Activated CD4-positive, alpha-beta memory T cell treated with anti-CD3 and anti-CD28 coated beads, Interleukin-2, amount 10 ng/mL, durations not matched to agents 7 days and 5 days (primary cell): ENCODE results near the gene SH3RF3. TPM values are rescaled to one million over a fixed set of nuclear protein-coding genes. Genes with fewer than 3 reads are reported as not detected.
A peak's percentile ranks its signal among the peaks of the same experiment; 100 is the strongest.

Experiments used
- CTCF ChIA-PET: fragments of 350-600 bp; sonication (Branson Sonifier 250); formaldehyde crosslinking; loops from one replicate; lab custom pipeline; 2021; ENCODE audit warnings: antibody characterized with exemption, inconsistent platforms; lab: Charles Lee
- POLR2A ChIA-PET: fragments of 350-600 bp; sonication (Branson Sonifier 250); formaldehyde crosslinking; loops from one replicate; lab custom pipeline; 2021; ENCODE audit warnings: antibody characterized with exemption; lab: Charles Lee
- DNase-seq: peaks from one replicate; pipeline ENCODE4 v3.0.0-alpha.2; 2020
- H3K27ac Mint-ChIP-seq: one replicate; pipeline ENCODE4 v1.8.0; 2021; ENCODE audit warnings: mild to moderate bottlenecking, mixed read lengths
- H3K27me3 Mint-ChIP-seq: one replicate; pipeline ENCODE4 v1.8.0; 2021; ENCODE audit warnings: mixed read lengths
- H3K36me3 Mint-ChIP-seq: one replicate; pipeline ENCODE4 v1.8.0; 2021; ENCODE audit warnings: low read depth, mixed read lengths
- H3K4me1 Mint-ChIP-seq: one replicate; pipeline ENCODE4 v1.8.0; 2021; ENCODE audit warnings: mixed read lengths
- H3K4me3 Mint-ChIP-seq: one replicate; pipeline ENCODE4 v1.8.0; 2021; ENCODE audit warnings: mild to moderate bottlenecking, mixed read lengths
- H3K9me3 Mint-ChIP-seq: one replicate; pipeline ENCODE4 v1.8.0; 2021; ENCODE audit warnings: mixed read lengths
- total RNA-seq, 2 experiments: library from RNA; stranded (reverse); gene quantifications; one replicate each; pipeline ENCODE4 v1.2.3, GENCODE V29; 2021

The SH3RF3 gene
- total RNA-seq, 2 experiments from 2014 or later = 0.23 to 0.45 TPM

- Mint-ChIP-seq H3K27ac (no peak overlapping the region), H3K36me3 (peaks cover 3% of the 10 kb centered on the region), H3K27me3 (peaks cover 85% of the 10 kb centered on the region), H3K9me3 (no peaks in the 10 kb centered on the region), H3K4me3 (no peak overlapping the region), H3K4me1 (peaks cover 30% of the 10 kb centered on the region)
- DNase-seq = no peak
- ChIA-PET POLR2A (no interaction called here), CTCF (no interaction called here)
Observed at GRCh38 chr2:109208951-109209335, 79.9 kb downstream of the SH3RF3 start.

- Mint-ChIP-seq H3K27ac (no peak overlapping the region), H3K27me3 (peaks cover 85% of the 10 kb centered on the region), H3K36me3 (peaks cover 3% of the 10 kb centered on the region), H3K4me1 (peaks cover 34% of the 10 kb centered on the region), H3K9me3 (no peaks in the 10 kb centered on the region), H3K4me3 (no peak overlapping the region)
- ChIA-PET CTCF (no interaction called here), POLR2A (no interaction called here)
- DNase-seq = no peak
Observed at GRCh38 chr2:109209412-109209811, 80.4 kb downstream of the SH3RF3 start.

- peaks cover 40% of the 10 kb centered on the region for H3K4me1 Mint-ChIP-seq
- H3K36me3 Mint-ChIP-seq = peaks cover 3% of the 10 kb centered on the region
Observed at GRCh38 chr2:109209941-109210340, 80.9 kb downstream of the SH3RF3 start.

GRCh38 chr2:109210431-109211200, 81.6 kb downstream of the SH3RF3 start:
- no peaks in the 10 kb centered on the region for H3K9me3 Mint-ChIP-seq
- peaks cover 3% of the 10 kb centered on the region for H3K36me3 Mint-ChIP-seq
- CTCF ChIA-PET = no interaction called here
- POLR2A ChIA-PET = no interaction called here
- H3K4me3 Mint-ChIP-seq = no peak overlapping the region
- no peak overlapping the region for H3K27ac Mint-ChIP-seq
- peaks cover 46% of the 10 kb centered on the region for H3K4me1 Mint-ChIP-seq
- H3K27me3 Mint-ChIP-seq = peaks cover 87% of the 10 kb centered on the region
- DNase-seq = no peak

More at GRCh38 chr2:109209941-109210340, 80.9 kb downstream of the SH3RF3 start:
- Mint-ChIP-seq H3K27me3 (peaks cover 84% of the 10 kb centered on the region), H3K9me3 (no peaks in the 10 kb centered on the region), H3K4me3 (no peak overlapping the region), H3K27ac (no peak overlapping the region)
- DNase-seq = peak; percentile 5
- ChIA-PET CTCF (no interaction called here), POLR2A (no interaction called here)

GRCh38 chr2:109211315-109211714, 82.3 kb downstream of the SH3RF3 start:
- no peak overlapping the region for H3K4me3 Mint-ChIP-seq
- ChIA-PET CTCF (no interaction called here), POLR2A (no interaction called here)
- H3K27ac Mint-ChIP-seq = no peak overlapping the region
- H3K4me1 Mint-ChIP-seq = peaks cover 53% of the 10 kb centered on the region
- no peaks in the 10 kb centered on the region for H3K9me3 Mint-ChIP-seq
- peaks cover 3% of the 10 kb centered on the region for H3K36me3 Mint-ChIP-seq
- DNase-seq = no peak
- peaks cover 88% of the 10 kb centered on the region for H3K27me3 Mint-ChIP-seq

- peaks cover 2% of the 10 kb centered on the region for H3K9me3 Mint-ChIP-seq
- peaks cover 70% of the 10 kb centered on the region for H3K4me1 Mint-ChIP-seq
- no peak overlapping the region for H3K4me3 Mint-ChIP-seq
- ChIA-PET POLR2A (interaction anchor here (1.3 to 2.9 kb wide), 4 partner anchors 16 to 69 kb away, joined by 3 to 15 read pairs (median 8); no protein-coding TSS in a partner anchor), CTCF (no interaction called here)
- peak overlapping the region; percentile 88 for H3K27ac Mint-ChIP-seq
- peaks cover 10% of the 10 kb centered on the region for H3K36me3 Mint-ChIP-seq
- DNase-seq = peak; percentile 18
- H3K27me3 Mint-ChIP-seq = peaks cover 83% of the 10 kb centered on the region
Observed at GRCh38 chr2:109212836-109213563, 84.0 kb downstream of the SH3RF3 start.

GRCh38 chr2:109213646-109214433, 84.8 kb downstream of the SH3RF3 start:
- peak; percentile 84 for DNase-seq
- peaks cover 78% of the 10 kb centered on the region for H3K27me3 Mint-ChIP-seq
- H3K4me1 Mint-ChIP-seq = peaks cover 79% of the 10 kb centered on the region
- peaks cover 10% of the 10 kb centered on the region for H3K36me3 Mint-ChIP-seq
- peak overlapping the region; percentile 50 for H3K4me3 Mint-ChIP-seq
- POLR2A ChIA-PET = interaction anchor here (0.7 to 2.9 kb wide), 7 partner anchors 15 to 593 kb away, joined by 3 to 15 read pairs (median 3); no protein-coding TSS in a partner anchor
- peak overlapping the region; percentile 88 for H3K27ac Mint-ChIP-seq
- CTCF ChIA-PET = interaction anchor here (0.6 kb wide), 1 partner anchor 77 kb away, joined by 3 read pairs; no protein-coding TSS in a partner anchor
- H3K9me3 Mint-ChIP-seq = peaks cover 2% of the 10 kb centered on the region

- ChIA-PET POLR2A (interaction anchor here (0.9 to 2.9 kb wide), 9 partner anchors 10 to 299 kb away, joined by 3 to 15 read pairs (median 4); no protein-coding TSS in a partner anchor), CTCF (no interaction called here)
- Mint-ChIP-seq H3K4me1 (peaks cover 83% of the 10 kb centered on the region), H3K27ac (peak overlapping the region; percentile 88), H3K27me3 (peaks cover 78% of the 10 kb centered on the region), H3K4me3 (peak overlapping the region; percentile 4), H3K36me3 (peaks cover 10% of the 10 kb centered on the region), H3K9me3 (peaks cover 2% of the 10 kb centered on the region)
- DNase-seq = peak; percentile 26
Observed at GRCh38 chr2:109214651-109215371, 85.8 kb downstream of the SH3RF3 start.

GRCh38 chr2:109215866-109216265, 86.9 kb downstream of the SH3RF3 start:
- DNase-seq = peak; percentile 11
- peaks cover 10% of the 10 kb centered on the region for H3K36me3 Mint-ChIP-seq
- ChIA-PET CTCF (interaction anchor here (1.1 kb wide), 1 partner anchor 20 kb away, joined by 3 read pairs; no protein-coding TSS in a partner anchor), POLR2A (interaction anchor here (1.0 to 2.9 kb wide), 4 partner anchors 9 to 72 kb away, joined by 4 to 10 read pairs (median 6); no protein-coding TSS in a partner anchor)
- H3K9me3 Mint-ChIP-seq = peaks cover 2% of the 10 kb centered on the region
- peaks cover 78% of the 10 kb centered on the region for H3K4me1 Mint-ChIP-seq
- H3K27ac Mint-ChIP-seq = no peak overlapping the region
- H3K4me3 Mint-ChIP-seq = no peak overlapping the region
- peaks cover 76% of the 10 kb centered on the region for H3K27me3 Mint-ChIP-seq

- CTCF ChIA-PET = interaction anchor here (1.1 kb wide), 1 partner anchor 20 kb away, joined by 3 read pairs; no protein-coding TSS in a partner anchor
- Mint-ChIP-seq H3K27me3 (peaks cover 75% of the 10 kb centered on the region), H3K4me3 (no peak overlapping the region), H3K9me3 (peaks cover 2% of the 10 kb centered on the region), H3K27ac (no peak overlapping the region), H3K4me1 (peaks cover 73% of the 10 kb centered on the region), H3K36me3 (peaks cover 8% of the 10 kb centered on the region)
- DNase-seq = peak; percentile 15
- POLR2A ChIA-PET = interaction anchor here (1.1 to 2.9 kb wide), 3 partner anchors 10 to 72 kb away, joined by 6 to 10 read pairs (median 6); no protein-coding TSS in a partner anchor
Observed at GRCh38 chr2:109216332-109216731, 87.3 kb downstream of the SH3RF3 start.

- CTCF ChIA-PET = interaction anchor here (1.1 to 1.4 kb wide), 2 partner anchors 118 to 293 kb away, joined by 3 read pairs; no protein-coding TSS in a partner anchor
- H3K9me3 Mint-ChIP-seq = peaks cover 2% of the 10 kb centered on the region
- peak overlapping the region; percentile 89 for H3K27ac Mint-ChIP-seq
- H3K4me3 Mint-ChIP-seq = peak overlapping the region; percentile 6
- peaks cover 7% of the 10 kb centered on the region for H3K36me3 Mint-ChIP-seq
- peaks cover 72% of the 10 kb centered on the region for H3K27me3 Mint-ChIP-seq
- POLR2A ChIA-PET = interaction anchor here (0.7 to 2.0 kb wide), 7 partner anchors 10 to 124 kb away, joined by 3 to 7 read pairs (median 4); no protein-coding TSS in a partner anchor
- peaks cover 67% of the 10 kb centered on the region for H3K4me1 Mint-ChIP-seq
- DNase-seq = no peak
Observed at GRCh38 chr2:109217362-109218086, 88.5 kb downstream of the SH3RF3 start.
